ENCODE measurements around the gene OTUB1. TPM values are rescaled to one million over a fixed set of nuclear protein-coding genes. Genes with fewer than 3 reads are reported as not detected.

The OTUB1 gene
- total and polyA plus RNA-seq, 2 experiments from 2014 or later, result 48.3 to 123 TPM

GRCh38 chr11:64014356-64014755 is 28.1 kb downstream of the OTUB1 start:
- Histone ChIP-seq H3K27me3 (replicated peaks; ENCODE audit: insufficient read depth) (no peaks in the 10 kb centered on the region), H3K9ac (no peak overlapping the region), H3K4me1 (ENCODE audit: insufficient read depth) (no peaks in the 10 kb centered on the region), H3K4me2 (ENCODE audit: unreplicated experiment) (no peak overlapping the region), H3K36me3 (ENCODE audit: low read depth) (no peaks in the 10 kb centered on the region), H3K79me2 (ENCODE audit: insufficient read depth) (no peaks in the 10 kb centered on the region), H2AFZ (no peak overlapping the region), H3F3A (ENCODE audit: insufficient read depth) (no peaks in the 10 kb centered on the region), H3K27ac (no peak overlapping the region), H3K4me3 (no peak overlapping the region), H3K9me3 (ENCODE audit: low read depth) (no peaks in the 10 kb centered on the region), H4K20me1 (ENCODE audit: insufficient read depth) (no peaks in the 10 kb centered on the region), H3K9me2 (ENCODE audit: insufficient read depth) (no peaks in the 10 kb centered on the region)
- WGBS, 2 experiments (ENCODE audit: low coverage in 1 of 2, low lambda C conversion rate in 2 of 2, missing lambda C conversion rate in 2 of 2), result 91 to 92% methylated on average over 11 of the region's 11 CpGs
- in situ Hi-C loops (cut with MboI), result no loop called here
- DNase-seq, result no peak
- TF ChIP-seq EZH2 (IDR thresholded peaks at IDR 0.05; ENCODE audit: insufficient read depth, poor library complexity, severe bottlenecking) (no peak), EZH2phosphoT487 (IDR thresholded peaks at IDR 0.05; ENCODE audit: insufficient read depth, low read depth) (no peak)

GRCh38 chr11:64015510-64015909 is 29.3 kb downstream of the OTUB1 start:
- no peak for TF ChIP-seq EZH2phosphoT487 (IDR thresholded peaks at IDR 0.05; ENCODE audit: insufficient read depth, low read depth)
- TF ChIP-seq EZH2 (IDR thresholded peaks at IDR 0.05; ENCODE audit: insufficient read depth, poor library complexity, severe bottlenecking), result no peak
- H3K9me3 ChIP-seq (ENCODE audit: low read depth), result no peaks in the 10 kb centered on the region
- H3K4me3 ChIP-seq, result no peak overlapping the region
- DNase-seq, result no peak
- H3K9ac ChIP-seq, result no peak overlapping the region
- WGBS, 2 experiments (ENCODE audit: low coverage in 1 of 2, low lambda C conversion rate in 2 of 2, missing lambda C conversion rate in 2 of 2), result 71 to 73% methylated on average over 13 to 20 of the region's 20 CpGs
- H3K4me1 ChIP-seq (ENCODE audit: insufficient read depth), result no peaks in the 10 kb centered on the region
- H3K27ac ChIP-seq, result no peak overlapping the region
- H2AFZ ChIP-seq, result no peak overlapping the region
- H3K27me3 ChIP-seq (replicated peaks; ENCODE audit: insufficient read depth), result no peaks in the 10 kb centered on the region
- no peaks in the 10 kb centered on the region for H3K36me3 ChIP-seq (ENCODE audit: low read depth)
- no peak overlapping the region for H3K4me2 ChIP-seq (ENCODE audit: unreplicated experiment)
- H3K9me2 ChIP-seq (ENCODE audit: insufficient read depth), result no peaks in the 10 kb centered on the region
- H4K20me1 ChIP-seq (ENCODE audit: insufficient read depth), result no peaks in the 10 kb centered on the region
- no peaks in the 10 kb centered on the region for H3K79me2 ChIP-seq (ENCODE audit: insufficient read depth)
- H3F3A ChIP-seq (ENCODE audit: insufficient read depth), result no peaks in the 10 kb centered on the region
- in situ Hi-C loops (cut with MboI), result no loop called here

- Histone ChIP-seq H3K27ac (no peak overlapping the region), H3K9me3 (ENCODE audit: low read depth) (no peaks in the 10 kb centered on the region), H3K9me2 (ENCODE audit: insufficient read depth) (no peaks in the 10 kb centered on the region), H3F3A (ENCODE audit: insufficient read depth) (no peaks in the 10 kb centered on the region), H3K27me3 (replicated peaks; ENCODE audit: insufficient read depth) (no peaks in the 10 kb centered on the region), H3K36me3 (ENCODE audit: low read depth) (no peaks in the 10 kb centered on the region), H3K4me2 (ENCODE audit: unreplicated experiment) (no peak overlapping the region), H3K9ac (no peak overlapping the region), H3K79me2 (ENCODE audit: insufficient read depth) (no peaks in the 10 kb centered on the region), H3K4me1 (ENCODE audit: insufficient read depth) (no peaks in the 10 kb centered on the region), H4K20me1 (ENCODE audit: insufficient read depth) (no peaks in the 10 kb centered on the region), H3K4me3 (no peak overlapping the region), H2AFZ (no peak overlapping the region)
- 83 to 85% methylated on average over 34 to 35 of the region's 35 CpGs for WGBS, 2 experiments (ENCODE audit: low coverage in 1 of 2, low lambda C conversion rate in 2 of 2, missing lambda C conversion rate in 2 of 2)
- DNase-seq, result no peak
- in situ Hi-C loops (cut with MboI), result no loop called here
- no peak for TF ChIP-seq EZH2phosphoT487 (IDR thresholded peaks at IDR 0.05; ENCODE audit: insufficient read depth, low read depth)
- no peak for TF ChIP-seq EZH2 (IDR thresholded peaks at IDR 0.05; ENCODE audit: insufficient read depth, poor library complexity, severe bottlenecking)
Observed at GRCh38 chr11:64015935-64016845, 30.0 kb downstream of the OTUB1 start.

GRCh38 chr11:64017945-64018224 is 31.6 kb downstream of the OTUB1 start:
- Histone ChIP-seq H3K27ac (no peak overlapping the region), H3K4me3 (no peak overlapping the region), H3K9ac (no peak overlapping the region), H3K79me2 (ENCODE audit: insufficient read depth) (no peaks in the 10 kb centered on the region), H3K9me3 (ENCODE audit: low read depth) (no peaks in the 10 kb centered on the region), H4K20me1 (ENCODE audit: insufficient read depth) (no peaks in the 10 kb centered on the region), H3K4me1 (ENCODE audit: insufficient read depth) (no peaks in the 10 kb centered on the region), H3K36me3 (ENCODE audit: low read depth) (no peaks in the 10 kb centered on the region), H3K9me2 (ENCODE audit: insufficient read depth) (no peaks in the 10 kb centered on the region), H2AFZ (no peak overlapping the region), H3K27me3 (replicated peaks; ENCODE audit: insufficient read depth) (no peaks in the 10 kb centered on the region), H3F3A (ENCODE audit: insufficient read depth) (no peaks in the 10 kb centered on the region), H3K4me2 (ENCODE audit: unreplicated experiment) (no peak overlapping the region)
- TF ChIP-seq EZH2phosphoT487 (IDR thresholded peaks at IDR 0.05; ENCODE audit: insufficient read depth, low read depth) (no peak), EZH2 (IDR thresholded peaks at IDR 0.05; ENCODE audit: insufficient read depth, poor library complexity, severe bottlenecking) (no peak)
- 78 to 94% methylated on average over 5 to 7 of the region's 7 CpGs for WGBS, 2 experiments (ENCODE audit: low coverage in 1 of 2, low lambda C conversion rate in 2 of 2, missing lambda C conversion rate in 2 of 2)
- in situ Hi-C loops (cut with MboI), result no loop called here
- no peak for DNase-seq
